Cardiac muscle cell (in vitro differentiated cells and primary cell): ENCODE measurements around the gene RNU5B-1. TPM values are rescaled to one million over a fixed set of nuclear protein-coding genes. Genes with fewer than 3 reads are reported as not detected.
A peak's percentile ranks its signal among the peaks of the same experiment; 100 is the strongest.
"Not testable (repeated sequence)": the region's sequence is repeated elsewhere in the genome, so short reads cannot be mapped to it uniquely, and the experiment has no call there.

Experiments used
- DNase-seq, 2 donors: peaks; one replicate each; pipeline versions ENCODE4 v3.0.0 to v3.0.0-alpha.2; 2010 to 2017; ENCODE audit warnings: low read depth in 1 of 2, low spot score in 1 of 2
- H3K27ac ChIP-seq: fragments of 200-600 bp; sonication (generic); 2 replicates; pipeline ENCODE4 v1.5.1; 2016
- H3K27me3 ChIP-seq: fragments of 200-600 bp; sonication (generic); 2 replicates; pipeline ENCODE4 v1.6.0; 2016; ENCODE audit warnings: control low read depth
- H3K36me3 ChIP-seq: fragments of 200-600 bp; sonication (generic); 2 replicates; pipeline ENCODE4 v1.5.1; 2016; ENCODE audit warnings: control low read depth
- H3K4me1 ChIP-seq: fragments of 200-600 bp; sonication (generic); 2 replicates; pipeline ENCODE4 v1.8.1; 2017; ENCODE audit warnings: low read depth, mild to moderate bottlenecking, mixed run types
- H3K4me3 ChIP-seq: fragments of 200-600 bp; sonication (generic); 2 replicates; pipeline ENCODE4 v1.5.1; 2016; ENCODE audit warnings: mild to moderate bottlenecking
- H3K9me3 ChIP-seq: fragments of 200-600 bp; sonication (generic); 2 replicates; pipeline ENCODE4 v1.5.1; 2017; ENCODE audit warnings: low read depth, mild to moderate bottlenecking, control low read depth
- CTCF ChIP-seq: IDR thresholded peaks from 2 replicates; pipeline ENCODE4 v1.5.1; 2012; ENCODE audit warnings: low read depth, mild to moderate bottlenecking, low read length
- polyA plus RNA-seq: library from polyadenylated mRNA; unstranded; fragments of >200 nt; fragmentation: Nextera tagmentation; extraction: Ambion mirVana; gene quantifications from 2 replicates; pipeline ENCODE4 v1.2.1, GENCODE V29; 2016
- total RNA-seq: library from RNA; depleted of rRNA; stranded (reverse); fragments of >200 nt; gene quantifications from 2 replicates; pipeline ENCODE4 v1.2.3, GENCODE V29; 2016

RNU5B-1 gene
- total and polyA plus RNA-seq, 2 experiments from 2014 or later = not detected

GRCh38 chr15:65270811-65271545, 33.5 kb upstream of the RNU5B-1 start:
- peak; percentile 86 for TF ChIP-seq CTCF
- H3K27me3 ChIP-seq, H3K9me3 ChIP-seq, H3K36me3 ChIP-seq, H3K4me1 ChIP-seq, H3K27ac ChIP-seq, H3K4me3 ChIP-seq: not testable (repeated sequence)
- DNase-seq = peak; percentile 82 to 91

- no peak for TF ChIP-seq CTCF
- H3K9me3 ChIP-seq = no peaks in the 10 kb centered on the region
- no peaks in the 10 kb centered on the region for H3K36me3 ChIP-seq
- H3K4me1 ChIP-seq = peaks cover 10% of the 10 kb centered on the region
- DNase-seq = no peak
- no peak overlapping the region for H3K4me3 ChIP-seq
- no peak overlapping the region for H3K27ac ChIP-seq
- H3K27me3 ChIP-seq = no peaks in the 10 kb centered on the region
Observed at GRCh38 chr15:65275104-65275727, 29.3 kb upstream of the RNU5B-1 start.

DNA sequence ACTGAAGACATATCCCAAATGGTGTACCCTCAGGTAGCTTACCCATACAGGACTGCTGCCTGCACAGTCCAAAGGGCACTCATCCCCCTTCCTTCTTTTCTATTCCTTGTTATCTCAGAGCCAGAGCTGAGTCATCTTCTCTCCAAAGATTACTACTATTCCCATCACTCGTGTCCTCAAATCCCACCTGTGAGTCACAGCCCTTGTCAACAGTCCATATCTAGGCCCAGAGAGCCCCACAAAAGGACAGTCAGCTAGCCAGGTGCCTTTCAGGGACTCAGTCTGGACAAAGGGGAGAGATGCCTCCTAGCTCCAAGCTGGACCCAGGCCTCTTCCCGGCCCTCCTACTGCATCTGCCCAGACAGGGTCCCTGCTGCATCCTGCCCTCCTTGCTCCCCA, 28.8 kb upstream of the RNU5B-1 start:
- DNase-seq = peak in 1 of 2 donors; percentile 20
- Histone ChIP-seq H3K4me3 (no peak overlapping the region), H3K9me3 (no peaks in the 10 kb centered on the region), H3K27ac (no peak overlapping the region), H3K27me3 (no peaks in the 10 kb centered on the region), H3K4me1 (peaks cover 10% of the 10 kb centered on the region), H3K36me3 (no peaks in the 10 kb centered on the region)
- TF ChIP-seq CTCF = no peak

GRCh38 chr15:65277015-65277414, 27.5 kb upstream of the RNU5B-1 start:
- DNase-seq = no peak
- Histone ChIP-seq H3K4me1 (peaks cover 9% of the 10 kb centered on the region), H3K27me3 (no peaks in the 10 kb centered on the region), H3K27ac (no peak overlapping the region), H3K36me3 (no peaks in the 10 kb centered on the region), H3K4me3 (no peak overlapping the region), H3K9me3 (no peaks in the 10 kb centered on the region)
- no peak for TF ChIP-seq CTCF

DNA sequence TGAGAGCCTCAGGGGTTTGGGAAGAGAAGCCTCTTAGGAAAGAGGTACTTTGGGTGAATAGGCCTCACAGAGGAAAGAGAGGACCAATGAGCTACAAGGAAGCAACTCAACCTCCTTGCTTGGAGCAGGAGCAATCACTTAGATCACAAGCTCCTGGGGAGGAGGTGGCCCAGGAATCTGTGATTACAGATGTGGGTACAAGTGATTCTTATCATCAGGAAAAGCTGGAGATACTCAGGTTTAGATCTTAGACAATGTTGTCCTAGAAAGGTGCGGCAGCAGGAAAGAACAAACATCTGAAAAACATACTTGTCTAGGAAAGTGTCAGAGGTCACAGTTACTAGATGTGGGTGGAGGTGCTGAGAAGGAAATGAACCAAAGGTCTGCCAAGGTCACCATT, 26.0 kb upstream of the RNU5B-1 start:
- DNase-seq = no peak
- no peak overlapping the region for H3K27ac ChIP-seq
- H3K4me3 ChIP-seq = no peak overlapping the region
- H3K27me3 ChIP-seq = no peaks in the 10 kb centered on the region
- H3K36me3 ChIP-seq = no peaks in the 10 kb centered on the region
- H3K4me1 ChIP-seq = no peaks in the 10 kb centered on the region
- no peak for TF ChIP-seq CTCF
- H3K9me3 ChIP-seq = no peaks in the 10 kb centered on the region
